ENCODE results near the gene EEF2K.
"Not testable (repeated sequence)": the region's sequence is repeated elsewhere in the genome, so short reads cannot be mapped to it uniquely, and the experiment has no call there.

EEF2K gene

DNA sequence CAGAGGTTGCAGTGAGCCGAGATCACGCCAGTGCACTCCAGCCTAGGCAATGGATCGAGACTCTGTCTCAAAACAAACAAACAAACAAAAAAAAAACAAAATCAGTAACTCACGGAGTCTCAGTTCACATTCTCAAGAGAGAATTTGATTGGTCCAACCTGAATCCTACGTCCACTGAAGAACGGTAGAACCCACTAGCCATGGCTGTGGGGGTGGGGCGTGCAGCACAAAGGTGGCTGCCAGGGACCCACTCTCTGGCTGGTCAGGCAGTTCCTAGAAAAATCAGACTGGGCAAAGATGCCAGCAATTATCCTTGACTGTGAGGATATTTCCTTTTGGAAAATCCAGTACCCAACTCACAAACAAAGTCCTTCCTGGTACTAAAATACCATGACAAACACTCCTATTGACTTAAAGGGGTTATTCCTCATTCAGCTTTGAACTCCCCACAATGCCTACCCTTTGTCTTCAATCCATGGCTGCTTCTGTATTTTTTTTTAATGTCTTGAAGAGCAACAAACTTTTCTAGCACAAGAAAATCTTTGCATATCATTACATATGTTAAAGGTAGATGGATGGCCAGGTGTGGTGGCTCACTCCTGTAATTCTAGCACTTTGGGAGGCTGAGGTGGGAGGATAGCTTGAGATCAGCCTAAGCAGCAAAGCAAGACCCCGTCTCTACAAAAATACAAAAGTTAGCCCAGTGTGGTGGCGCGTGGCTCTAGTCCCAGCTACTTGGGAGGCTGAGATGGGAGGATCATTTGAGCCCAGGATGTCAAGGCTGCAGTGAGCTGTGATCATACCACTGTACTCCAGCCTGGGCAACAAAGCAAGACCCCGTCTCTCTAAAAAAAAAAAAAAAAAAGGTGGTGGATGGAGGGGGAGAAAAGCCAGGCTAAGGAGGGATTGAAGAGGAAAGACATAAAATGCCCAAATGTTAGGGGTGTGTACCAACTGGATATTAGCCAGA lies 87.3 kb downstream of the EEF2K start:
- DNase-seq (ENCODE audit: low read depth, low spot score), result no peak

DNA sequence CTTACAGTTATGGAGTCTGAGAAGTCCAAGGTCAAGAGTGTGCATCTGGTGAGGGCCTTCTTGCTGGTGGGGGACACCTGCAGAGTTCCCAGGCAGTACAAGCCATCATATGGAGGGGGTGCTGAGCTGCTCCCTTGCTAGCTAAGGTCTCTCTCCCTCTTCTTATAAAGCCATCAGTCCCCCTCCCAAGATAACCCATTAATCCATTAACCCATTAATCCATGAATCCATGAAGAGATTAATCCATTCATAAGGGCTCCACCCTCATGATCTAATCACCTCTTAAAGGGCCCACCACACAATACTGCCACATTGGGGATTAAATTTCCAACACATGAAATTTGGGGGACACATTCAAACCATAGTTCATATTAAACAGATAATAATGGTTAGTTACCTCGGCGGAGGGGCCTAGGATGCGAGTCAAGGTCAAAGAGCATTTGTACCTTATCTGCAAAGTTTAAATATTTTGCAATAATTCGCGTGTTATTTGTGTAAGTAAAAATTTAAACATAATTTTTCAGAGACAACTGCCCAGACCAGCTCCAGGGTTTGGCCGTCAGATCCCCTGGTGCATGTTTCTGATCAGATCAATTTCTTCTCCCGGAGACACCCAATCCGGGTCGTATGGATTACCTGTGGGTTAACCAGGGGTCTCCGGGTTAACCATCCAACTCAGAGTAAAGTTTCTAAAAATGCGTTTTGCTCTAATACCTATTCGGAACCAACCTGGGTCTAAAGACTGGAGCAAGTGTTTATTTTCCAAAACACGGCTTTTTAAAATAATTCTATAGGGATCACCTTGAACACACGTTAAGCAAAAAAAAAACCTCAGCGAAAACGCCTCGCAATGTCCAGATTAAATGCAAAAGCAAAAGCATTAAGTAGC lies 90.4 kb downstream of the EEF2K start:
- DNase-seq (ENCODE audit: low read depth, low spot score), result no peak

DNA sequence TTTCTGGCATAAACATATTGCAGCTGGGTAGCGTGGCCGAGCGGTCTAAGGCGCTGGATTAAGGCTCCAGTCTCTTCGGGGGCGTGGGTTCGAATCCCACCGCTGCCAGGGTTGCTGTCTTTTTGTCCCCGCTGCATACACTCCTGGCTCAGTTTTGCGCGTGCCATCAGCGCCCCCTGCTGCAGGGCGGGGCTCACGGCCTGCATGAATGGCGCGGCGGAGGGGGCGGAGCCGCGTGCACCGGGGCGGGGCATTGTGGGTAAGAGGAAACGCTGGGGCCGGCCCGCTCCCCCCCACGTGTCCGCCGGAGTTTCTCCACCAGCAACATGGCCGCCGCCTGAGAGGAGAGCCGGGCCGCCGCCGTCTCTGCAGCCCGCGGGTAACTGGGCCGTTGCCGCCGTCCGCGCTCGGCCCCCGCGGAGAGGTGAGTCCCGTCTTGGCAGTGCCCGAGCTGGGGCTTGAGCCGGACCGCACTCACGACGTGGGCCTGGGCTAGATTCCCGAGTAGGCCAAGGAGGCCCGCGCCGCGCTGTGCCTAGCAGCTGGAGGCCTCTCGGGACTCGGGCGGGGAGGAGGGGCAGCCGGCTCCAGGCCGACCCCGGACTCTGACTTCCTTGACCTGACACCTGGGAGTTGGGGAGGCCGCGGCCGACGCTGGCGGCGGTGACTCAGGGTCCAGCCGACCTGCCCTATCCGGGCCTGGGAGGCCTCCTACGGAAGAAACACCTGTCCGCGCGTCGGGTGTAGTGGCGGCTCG lies 91.2 kb downstream of the EEF2K start, which contains the start of gene POLR3E:
POLR3E (plus strand) TSS at position 296 of the 757 bp plus-strand sequence. CDS start 5,560 bp downstream, outside the sequence.
- peak; percentile 98 for DNase-seq (ENCODE audit: low read depth, low spot score)

DNA sequence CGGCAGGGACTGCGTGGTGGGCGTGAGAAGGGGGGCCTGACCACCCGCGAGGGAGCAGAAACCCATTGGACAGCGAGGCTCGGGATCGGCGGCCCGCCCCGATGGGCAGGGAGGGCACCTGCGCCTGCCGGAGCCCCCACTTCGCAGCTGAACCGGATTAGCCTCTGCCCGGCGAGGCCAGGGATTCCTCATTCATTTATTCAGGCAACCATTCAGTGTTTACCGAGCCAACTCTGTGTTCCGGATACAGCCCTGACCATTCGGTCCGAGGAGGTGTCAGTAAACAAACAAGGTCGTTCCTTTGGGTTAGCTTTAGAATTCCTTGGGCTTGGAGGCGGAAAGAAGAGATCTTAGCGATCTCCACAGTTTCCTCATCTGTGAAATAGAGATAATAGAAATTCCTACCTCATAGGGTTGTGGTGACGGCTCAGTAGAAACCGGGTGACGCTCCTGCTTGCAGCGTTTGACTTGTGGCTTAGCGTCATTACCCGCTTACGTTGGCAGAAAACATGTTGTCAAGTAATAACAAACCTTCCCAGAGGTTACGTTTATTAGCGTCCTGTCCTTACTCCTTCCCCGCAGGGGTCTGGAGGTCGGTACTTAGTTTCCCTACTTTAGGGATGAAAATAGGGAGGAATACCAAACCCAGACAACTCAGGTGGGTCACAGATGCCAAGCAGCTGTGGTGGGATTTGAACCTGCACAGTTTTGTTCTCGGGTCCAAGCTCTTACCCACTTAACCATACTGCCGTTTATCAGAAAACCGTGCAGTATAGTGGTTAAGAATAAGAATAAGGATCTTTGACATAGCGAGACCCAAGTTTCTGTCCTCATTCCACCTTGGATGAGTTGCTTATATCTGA lies 92.0 kb downstream of the EEF2K start:
- peak; percentile 83 for DNase-seq (ENCODE audit: low read depth, low spot score)

DNA sequence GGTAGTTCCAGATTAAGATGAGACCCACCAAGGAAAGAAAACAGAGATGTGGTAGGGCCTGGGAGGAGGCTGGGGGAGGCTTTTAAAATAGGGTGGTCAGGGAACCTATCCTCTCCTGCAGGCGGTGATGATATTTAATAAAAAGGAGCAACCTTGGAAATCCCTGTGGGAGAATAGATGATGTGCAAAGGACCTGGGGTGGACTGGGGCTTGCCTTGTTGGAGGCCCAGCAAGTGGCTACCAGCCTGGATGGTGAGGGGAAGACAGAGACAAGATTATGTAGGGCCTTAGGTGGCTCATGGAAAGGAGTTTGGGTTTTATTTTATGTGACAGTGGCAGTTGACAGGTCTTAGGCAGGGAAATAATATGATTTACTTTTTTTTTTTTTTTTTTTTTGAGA lies 93.0 kb downstream of the EEF2K start:
- DNase-seq (ENCODE audit: low read depth, low spot score), result no peak

DNA sequence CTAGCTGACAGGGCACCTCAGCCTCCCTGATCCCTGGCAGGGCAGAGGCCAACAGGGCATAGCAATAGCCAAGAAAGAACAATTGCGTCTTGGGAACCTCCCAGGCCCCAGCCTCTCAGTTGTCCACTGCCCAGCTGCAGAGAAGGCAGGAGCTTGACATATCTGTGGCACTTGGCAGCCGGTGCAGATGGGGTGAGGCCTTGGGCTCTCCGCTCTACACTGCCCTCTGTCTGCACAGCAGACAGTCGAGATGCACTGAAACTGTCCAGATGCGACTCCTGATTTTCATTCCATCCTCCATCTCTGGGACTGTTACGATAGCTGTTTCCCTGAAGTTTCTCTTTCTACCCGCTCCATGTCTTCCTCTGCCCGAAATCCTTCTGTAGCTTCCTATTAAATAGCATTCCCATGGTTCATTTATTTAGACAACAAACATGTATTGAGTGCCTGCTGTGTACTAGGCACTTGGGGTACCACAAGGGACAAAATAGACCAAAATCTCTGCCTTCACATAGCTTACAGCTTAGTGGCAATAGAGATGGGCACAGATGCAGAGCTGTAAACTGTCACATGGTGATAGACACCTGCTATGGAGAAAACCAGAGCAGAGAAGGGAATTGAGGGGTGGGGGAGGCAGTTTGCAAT lies 94.5 kb downstream of the EEF2K start:
- no peak for DNase-seq (ENCODE audit: low read depth, low spot score)

DNA sequence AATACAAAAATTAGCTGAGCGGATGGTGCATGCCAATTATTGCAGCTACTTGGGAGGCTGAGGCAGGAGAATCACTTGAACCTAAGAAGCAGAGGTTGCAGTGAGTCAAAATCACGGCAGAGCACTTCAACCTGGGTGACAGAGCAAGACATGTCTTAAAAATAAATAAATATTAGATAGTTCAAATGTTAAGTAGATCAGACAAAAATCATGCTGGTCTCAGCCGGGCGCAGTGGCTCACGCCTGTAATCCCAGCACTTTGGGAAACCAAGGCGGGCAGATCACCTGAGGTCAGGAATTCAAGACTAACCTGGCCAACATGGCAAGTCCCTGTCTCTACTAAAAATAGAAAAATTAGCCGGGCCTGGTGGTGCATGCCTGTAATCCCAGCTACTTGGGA lies 95.3 kb downstream of the EEF2K start:
- DNase-seq (ENCODE audit: low read depth, low spot score), result not testable (repeated sequence)

DNA sequence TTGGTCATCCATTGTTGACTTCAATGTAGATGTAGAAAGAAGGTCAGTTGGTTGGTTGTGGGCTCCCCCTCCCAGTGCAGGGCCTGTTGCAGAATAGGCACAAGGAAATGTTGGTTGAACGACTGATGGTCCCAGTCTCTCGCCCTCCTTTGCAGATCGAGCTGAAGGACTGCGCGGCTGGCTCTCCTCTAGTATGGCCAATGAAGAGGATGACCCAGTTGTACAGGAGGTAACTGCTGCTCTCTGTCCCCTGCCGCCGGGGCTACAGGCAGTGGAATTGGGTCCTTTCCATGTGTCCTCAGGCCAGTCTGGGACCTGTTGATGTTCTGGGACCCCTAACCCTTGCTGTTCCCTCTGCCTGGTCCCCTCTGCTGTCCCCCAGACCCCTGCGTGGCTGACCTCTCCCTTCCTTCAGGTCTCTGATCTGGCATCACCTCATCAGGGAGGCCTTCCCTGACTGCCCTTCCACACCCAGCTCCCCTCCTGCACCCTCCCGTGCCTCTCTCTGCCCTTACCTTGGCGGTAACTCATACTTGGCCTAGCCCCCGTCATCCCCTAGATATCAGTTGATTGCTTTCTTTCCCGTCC lies 96.8 kb downstream of the EEF2K start:
- no peak for DNase-seq (ENCODE audit: low read depth, low spot score)

DNA sequence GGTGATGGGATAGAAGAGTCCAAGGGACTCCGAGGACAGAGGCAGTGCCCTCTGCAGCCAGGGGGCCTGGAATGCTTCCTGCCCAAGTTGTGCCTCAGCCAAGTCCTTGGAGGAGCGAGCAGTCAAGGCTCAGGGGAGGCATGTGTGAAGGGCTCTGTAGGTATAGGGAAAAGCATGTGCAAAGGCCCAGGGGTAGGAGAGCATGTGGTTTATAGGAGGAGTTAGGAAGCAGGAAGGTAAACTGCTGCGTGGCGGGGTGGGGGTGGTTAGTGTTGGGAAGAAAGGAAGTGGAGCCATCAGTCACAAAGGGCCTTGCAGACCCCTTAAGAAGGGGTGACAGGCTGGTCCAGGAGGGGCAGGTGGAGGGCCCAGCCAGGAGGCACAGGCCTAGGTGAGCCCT lies 98.3 kb downstream of the EEF2K start:
- no peak for DNase-seq (ENCODE audit: low read depth, low spot score)

DNA sequence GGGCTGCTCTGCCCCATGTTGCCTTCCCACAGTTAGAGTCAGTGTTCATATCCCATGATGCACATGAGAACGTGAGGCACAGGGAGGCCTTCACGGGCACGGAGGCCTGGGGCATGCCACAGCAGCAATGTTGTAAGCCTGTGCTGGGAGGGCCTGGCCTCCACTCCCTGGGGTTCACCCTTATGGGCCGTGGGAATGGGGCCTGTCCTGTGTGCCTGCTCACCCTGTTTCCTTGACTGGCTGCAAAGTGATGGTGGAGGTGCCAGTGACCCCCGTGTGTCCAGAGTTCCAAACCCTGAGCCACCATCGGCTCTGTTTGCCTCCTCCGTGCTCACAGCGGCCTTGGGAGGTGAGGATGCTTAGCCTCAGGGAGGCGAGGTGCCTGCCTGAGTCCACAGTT lies 100.7 kb downstream of the EEF2K start:
- DNase-seq (ENCODE audit: low read depth, low spot score), result no peak

DNA sequence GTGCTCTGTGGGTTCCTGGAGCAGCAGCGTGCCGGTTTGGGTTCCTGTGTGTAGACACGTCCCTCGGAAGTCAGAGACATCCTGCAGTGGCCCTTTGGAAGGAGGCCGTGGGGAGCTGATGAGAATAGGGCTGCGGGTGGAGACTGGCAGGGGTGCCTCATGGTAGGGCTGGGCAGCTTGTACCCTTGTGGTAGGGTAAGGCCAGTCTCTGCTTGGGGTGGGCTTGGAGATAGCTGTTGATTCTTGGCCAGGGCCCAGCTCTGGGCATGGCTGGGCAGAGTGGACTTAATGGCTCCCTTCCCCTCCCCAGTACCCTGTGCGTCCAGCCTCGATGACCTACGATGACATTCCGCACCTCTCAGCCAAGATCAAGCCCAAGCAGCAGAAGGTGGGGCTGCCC lies 101.8 kb downstream of the EEF2K start:
- no peak for DNase-seq (ENCODE audit: low read depth, low spot score)

DNA sequence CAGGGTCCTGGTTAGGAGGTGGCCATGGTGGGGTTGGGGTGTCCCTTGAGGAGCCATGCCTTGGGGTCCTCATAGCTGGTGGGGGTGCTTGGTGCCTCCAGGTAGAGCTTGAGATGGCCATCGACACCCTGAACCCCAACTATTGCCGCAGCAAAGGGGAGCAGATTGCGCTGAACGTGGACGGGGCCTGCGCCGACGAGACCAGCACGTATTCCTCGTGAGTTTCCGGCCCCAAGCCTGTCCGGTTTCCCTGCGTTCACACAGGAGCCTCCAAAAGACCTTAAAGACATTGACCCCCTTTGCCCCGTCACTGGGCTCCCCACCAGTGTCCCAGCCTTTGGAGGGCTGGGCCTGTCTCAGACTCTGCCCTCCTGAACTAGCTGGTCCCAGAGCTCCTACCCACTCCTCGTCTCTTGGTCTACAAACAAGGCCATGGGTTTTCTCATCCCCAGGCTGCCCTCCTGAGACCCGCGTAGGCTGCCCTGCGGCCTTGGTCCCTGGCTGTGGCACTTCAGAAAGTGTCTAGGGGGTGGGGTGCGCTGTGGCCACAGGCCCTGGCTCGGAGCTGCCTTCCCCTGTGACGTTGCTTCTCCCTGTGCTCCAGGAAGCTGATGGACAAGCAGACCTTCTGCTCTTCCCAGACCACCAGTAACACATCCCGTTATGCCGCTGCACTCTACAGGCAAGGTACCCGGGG lies 102.9 kb downstream of the EEF2K start:
- no peak for DNase-seq (ENCODE audit: low read depth, low spot score)

DNA sequence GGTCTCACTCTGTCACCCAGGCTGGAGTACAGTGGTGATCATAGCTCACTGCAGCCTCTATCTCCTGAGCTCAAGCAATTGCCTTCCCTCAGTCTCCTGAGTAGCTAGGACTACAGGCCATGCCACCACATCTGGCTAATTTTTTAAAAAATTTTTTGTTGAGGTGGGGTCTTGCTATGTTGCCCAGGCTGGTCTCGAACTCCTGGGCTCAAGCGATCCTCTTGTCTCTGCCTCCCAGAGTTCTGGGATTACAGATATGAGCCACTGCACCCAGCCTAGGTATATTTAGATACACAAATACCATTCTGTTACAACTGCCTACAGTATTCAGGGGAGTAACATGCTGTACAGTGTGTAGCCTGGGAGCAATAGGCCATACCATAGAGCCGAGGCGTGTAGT lies 105.4 kb downstream of the EEF2K start:
- DNase-seq (ENCODE audit: low read depth, low spot score), result no peak

DNA sequence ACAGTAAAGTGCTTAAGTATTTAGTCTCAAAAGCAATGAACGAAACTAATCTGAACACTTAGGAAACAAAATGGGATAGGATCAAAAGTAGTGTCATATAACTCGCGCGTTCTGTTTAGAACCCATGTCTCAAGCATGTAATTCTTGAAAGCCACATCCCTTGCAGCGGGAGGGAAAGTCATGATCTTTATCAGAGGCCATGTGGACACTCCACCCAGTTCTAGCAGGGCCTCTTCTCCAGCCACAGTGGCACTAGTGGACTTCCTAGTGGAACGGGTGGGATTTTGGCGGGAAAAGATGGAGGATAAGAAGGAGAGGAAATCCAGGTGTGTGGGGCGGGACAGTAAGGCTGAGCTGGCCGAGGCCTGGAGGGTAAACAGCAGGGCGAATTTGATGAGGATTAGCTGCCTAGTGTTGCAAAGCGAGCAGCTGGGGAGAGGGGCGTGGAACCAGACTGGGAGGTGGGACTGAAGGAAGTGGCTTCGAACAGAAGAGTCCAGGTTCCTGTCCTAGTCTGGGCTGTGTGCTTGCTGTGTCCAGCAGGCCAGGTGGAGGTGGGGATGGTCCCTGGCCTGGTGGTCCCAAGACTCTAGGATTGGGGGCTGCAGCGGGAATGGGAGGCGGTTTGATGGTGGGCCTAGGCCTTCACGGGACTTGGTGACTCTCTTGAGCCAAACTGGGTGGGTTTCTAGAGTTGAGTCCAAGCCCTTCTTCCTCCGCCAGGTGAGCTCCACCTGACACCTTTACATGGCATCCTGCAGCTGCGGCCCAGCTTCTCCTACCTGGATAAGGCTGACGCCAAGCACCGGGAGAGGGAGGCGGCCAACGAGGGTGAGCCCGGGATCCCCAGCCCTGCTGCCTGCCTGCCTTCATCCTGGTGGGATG lies 107.1 kb downstream of the EEF2K start:
- no peak for DNase-seq (ENCODE audit: low read depth, low spot score)

DNA sequence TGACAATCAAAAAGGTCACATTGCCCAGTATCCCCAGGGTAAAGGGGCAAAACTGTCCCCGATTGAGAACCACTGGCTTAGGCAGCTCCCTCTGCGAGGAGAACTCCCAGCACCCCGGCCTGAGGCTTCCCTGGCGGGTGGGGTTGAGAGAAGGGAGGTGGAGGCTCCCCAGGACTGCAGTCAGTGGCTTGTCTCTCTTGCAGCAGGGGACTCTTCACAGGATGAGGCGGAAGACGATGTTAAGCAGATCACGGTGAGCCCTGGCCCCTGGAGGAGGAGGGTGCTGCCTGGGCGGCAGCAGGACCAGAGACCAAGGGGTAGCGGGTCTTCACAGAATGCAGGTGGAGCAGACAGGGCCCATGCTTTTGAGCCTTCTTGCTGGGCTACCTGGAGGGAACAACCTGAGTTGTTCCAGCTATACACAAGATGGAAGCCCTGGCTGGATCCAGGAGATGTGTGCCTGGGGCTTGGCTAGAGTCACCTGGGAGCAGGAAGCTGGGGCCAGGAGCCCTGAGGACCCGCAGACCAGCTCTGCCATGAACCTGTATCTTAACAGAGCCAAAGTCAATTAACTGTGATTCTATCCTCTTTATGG lies 107.9 kb downstream of the EEF2K start:
- DNase-seq (ENCODE audit: low read depth, low spot score), result no peak

DNA sequence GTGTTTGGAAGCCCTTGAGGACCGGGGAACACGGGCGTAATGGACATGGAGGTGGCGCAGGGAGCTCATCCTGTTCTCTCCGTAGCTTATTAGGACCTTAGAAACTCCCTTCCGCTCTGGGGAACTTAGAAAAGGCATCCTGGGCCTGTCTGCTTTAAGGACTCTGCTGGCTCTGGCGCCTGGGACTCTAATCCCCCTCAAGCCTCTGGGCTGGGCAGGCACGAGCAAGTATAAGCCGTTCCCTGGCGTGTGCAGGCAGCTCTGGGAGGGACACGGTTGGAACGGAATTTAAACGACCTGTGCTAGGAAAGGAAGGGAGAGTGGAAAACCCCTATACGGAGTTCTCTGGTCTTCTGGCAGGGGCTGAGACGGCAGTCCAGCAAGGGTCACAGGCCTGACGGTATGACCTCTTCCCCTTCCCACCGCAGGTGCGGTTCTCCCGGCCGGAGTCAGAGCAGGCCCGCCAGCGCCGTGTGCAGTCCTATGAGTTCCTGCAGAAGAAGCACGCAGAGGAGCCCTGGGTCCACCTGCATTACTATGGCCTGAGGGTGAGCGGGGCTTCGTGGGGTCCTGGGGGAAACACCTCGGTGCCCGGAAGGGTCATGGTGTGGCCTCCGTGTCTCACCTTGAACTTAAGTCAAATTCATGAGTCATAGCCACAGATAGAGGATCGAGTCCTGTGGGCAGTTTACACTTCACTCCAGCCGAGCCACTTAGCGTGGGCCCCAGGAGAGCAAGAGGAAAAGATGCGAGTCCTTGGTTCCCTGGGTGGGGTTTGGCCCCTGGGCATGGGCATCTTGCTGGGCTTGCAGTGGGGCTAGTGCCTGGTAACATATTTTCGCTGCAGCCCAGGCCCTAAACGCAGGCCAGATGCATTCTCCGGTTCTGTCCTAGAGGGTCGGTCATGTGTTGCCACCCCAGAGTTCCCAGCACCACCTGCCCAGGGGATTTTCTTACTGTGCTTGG lies 108.9 kb downstream of the EEF2K start:
- no peak for DNase-seq (ENCODE audit: low read depth, low spot score)

DNA sequence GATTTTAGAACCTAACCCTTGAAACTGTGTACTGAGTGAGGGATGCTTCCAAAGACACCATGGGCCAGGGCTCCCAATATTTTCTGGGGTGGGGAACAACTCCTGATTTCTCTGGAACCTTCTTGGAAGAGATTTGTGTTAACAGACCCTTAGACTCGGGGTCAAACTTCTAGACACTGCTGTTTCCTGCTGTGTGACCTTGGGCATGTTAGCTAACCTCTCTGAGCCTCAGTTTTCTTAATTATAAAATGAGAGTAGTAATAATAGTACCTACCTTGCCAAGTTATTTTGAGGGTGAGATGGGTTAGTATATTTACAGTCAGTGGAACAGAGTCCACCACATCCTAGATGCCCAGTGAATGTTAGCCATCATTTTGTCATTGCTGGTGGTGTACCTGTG lies 109.9 kb downstream of the EEF2K start:
- DNase-seq (ENCODE audit: low read depth, low spot score), result no peak

All from brain pericyte (primary cell).